ENCODE measurements around the gene CDH19. TPM values are rescaled to one million over a fixed set of nuclear protein-coding genes. Genes with fewer than 3 reads are reported as not detected.

CDH19 gene
- total and polyA plus RNA-seq, 2 donors from 2014 or later, result 0.37 to 0.94 TPM

DNA sequence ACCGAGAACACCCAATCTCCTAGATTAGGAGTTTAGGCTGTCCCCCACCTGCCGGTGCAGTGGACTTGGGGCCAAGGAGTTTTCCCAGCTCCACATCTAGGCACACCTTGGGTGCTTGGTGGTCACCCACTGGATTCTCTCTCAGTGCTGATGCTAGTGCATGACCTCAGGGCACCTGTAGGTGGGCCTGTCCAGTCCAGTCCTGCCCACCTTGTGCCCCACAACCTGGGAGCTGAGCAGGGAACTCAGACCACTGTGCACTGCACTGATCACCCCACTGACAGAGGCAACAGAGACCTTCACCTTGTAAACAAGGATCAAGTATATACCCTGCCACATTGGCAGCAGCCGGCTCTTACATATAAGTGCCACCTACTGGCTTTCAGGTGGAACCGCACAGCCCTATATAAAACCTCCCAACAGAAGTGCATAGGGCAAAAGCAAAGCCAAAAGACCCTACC is 12.7 kb upstream of the CDH19 start:
- Histone ChIP-seq H3K36me3 (ENCODE audit: control insufficient read depth in 2 of 3, insufficient read depth in 3 of 3, low read length in 3 of 3) (no peaks in the 10 kb centered on the region), H3K9me3 (ENCODE audit: control insufficient read depth in 2 of 3, insufficient read depth in 1 of 3, low read length in 3 of 3) (no peaks in the 10 kb centered on the region), H3K27me3 (ENCODE audit: control insufficient read depth, insufficient read depth, low read length) (no peaks in the 10 kb centered on the region), H3K4me1 (ENCODE audit: control insufficient read depth in 2 of 3, insufficient read depth in 2 of 3, low read depth in 1 of 3, low read length in 3 of 3) (no peaks in the 10 kb centered on the region), H3K27ac (ENCODE audit: low read depth in 2 of 2, low read length in 2 of 2) (no peak overlapping the region), H3K4me3 (ENCODE audit: low read length in 3 of 3) (no peak overlapping the region), H3K9ac (ENCODE audit: low read length in 3 of 3) (no peak overlapping the region)
- FAIRE-seq, result no peak
- TF ChIP-seq, protein P1, sequence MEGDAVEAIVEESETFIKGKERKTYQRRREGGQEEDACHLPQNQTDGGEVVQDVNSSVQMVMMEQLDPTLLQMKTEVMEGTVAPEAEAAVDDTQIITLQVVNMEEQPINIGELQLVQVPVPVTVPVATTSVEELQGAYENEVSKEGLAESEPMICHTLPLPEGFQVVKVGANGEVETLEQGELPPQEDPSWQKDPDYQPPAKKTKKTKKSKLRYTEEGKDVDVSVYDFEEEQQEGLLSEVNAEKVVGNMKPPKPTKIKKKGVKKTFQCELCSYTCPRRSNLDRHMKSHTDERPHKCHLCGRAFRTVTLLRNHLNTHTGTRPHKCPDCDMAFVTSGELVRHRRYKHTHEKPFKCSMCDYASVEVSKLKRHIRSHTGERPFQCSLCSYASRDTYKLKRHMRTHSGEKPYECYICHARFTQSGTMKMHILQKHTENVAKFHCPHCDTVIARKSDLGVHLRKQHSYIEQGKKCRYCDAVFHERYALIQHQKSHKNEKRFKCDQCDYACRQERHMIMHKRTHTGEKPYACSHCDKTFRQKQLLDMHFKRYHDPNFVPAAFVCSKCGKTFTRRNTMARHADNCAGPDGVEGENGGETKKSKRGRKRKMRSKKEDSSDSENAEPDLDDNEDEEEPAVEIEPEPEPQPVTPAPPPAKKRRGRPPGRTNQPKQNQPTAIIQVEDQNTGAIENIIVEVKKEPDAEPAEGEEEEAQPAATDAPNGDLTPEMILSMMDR (IDR thresholded peaks at IDR 0.05; ENCODE audit: borderline replicate concordance, extremely low read depth, insufficient read depth), result no peak
- intact Hi-C loops (cut with DNase I), result no loop called here
- peak in 2 of 5 donors; percentile 2 to 28 for DNase-seq

DNA sequence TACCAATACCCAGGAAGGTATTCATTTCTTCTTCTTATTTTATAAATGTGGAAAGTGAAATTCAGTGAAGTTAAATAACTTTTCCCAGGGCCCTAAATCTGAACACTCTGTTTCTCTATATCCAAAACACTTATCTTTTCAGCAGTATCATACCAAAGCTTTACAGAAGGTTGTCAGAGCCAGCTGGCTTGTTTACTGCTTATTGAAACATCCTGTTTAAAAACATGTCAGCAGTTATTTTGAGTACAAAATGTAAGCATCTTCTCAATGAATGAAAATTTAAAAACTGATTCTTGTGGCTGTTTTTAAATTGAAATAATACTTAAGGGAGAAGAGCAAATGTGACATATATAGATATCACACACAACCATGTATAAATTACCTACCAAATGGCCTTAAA is 11.3 kb upstream of the CDH19 start:
- FAIRE-seq (no peak), DNase-seq (peak in 1 of 5 donors; percentile 29)
- Histone ChIP-seq H3K9me3 (ENCODE audit: control insufficient read depth in 2 of 3, insufficient read depth in 1 of 3, low read length in 3 of 3) (peaks cover 0 to 2% (median 0%) of the 10 kb centered on the region in 3 donors), H3K27ac (ENCODE audit: low read depth in 2 of 2, low read length in 2 of 2) (no peak overlapping the region), H3K27me3 (ENCODE audit: control insufficient read depth, insufficient read depth, low read length) (no peaks in the 10 kb centered on the region), H3K4me3 (ENCODE audit: low read length in 3 of 3) (no peak overlapping the region), H3K9ac (ENCODE audit: low read length in 3 of 3) (no peak overlapping the region), H3K36me3 (ENCODE audit: control insufficient read depth in 2 of 3, insufficient read depth in 3 of 3, low read length in 3 of 3) (no peaks in the 10 kb centered on the region), H3K4me1 (ENCODE audit: control insufficient read depth in 2 of 3, insufficient read depth in 2 of 3, low read depth in 1 of 3, low read length in 3 of 3) (no peaks in the 10 kb centered on the region)
- intact Hi-C loops (cut with DNase I), result no loop called here
- TF ChIP-seq, protein P1 (IDR thresholded peaks at IDR 0.05; ENCODE audit: borderline replicate concordance, extremely low read depth, insufficient read depth), result no peak

DNA sequence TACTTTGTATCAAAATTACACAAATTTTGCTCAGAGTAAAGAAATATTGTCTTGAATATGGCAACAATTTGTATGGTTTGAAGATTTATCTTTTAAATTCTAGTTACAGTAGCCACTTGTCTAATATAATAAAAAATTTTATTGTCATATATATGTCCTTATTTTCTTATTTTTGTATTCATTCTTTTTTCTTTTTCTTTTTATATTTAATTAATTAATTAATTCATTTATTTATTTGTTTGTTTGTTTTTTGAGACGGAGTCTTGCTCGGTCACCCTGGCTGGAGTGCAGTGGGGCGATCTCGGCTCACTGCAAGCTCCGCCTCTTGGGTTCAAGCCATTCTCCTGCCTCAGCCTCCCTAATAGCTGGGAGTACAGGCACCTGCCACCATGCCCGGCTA is 3.7 kb upstream of the CDH19 start:
- Histone ChIP-seq H3K9ac (ENCODE audit: low read length in 3 of 3) (no peak overlapping the region), H3K4me1 (ENCODE audit: control insufficient read depth in 2 of 3, insufficient read depth in 2 of 3, low read depth in 1 of 3, low read length in 3 of 3) (no peaks in the 10 kb centered on the region), H3K9me3 (ENCODE audit: control insufficient read depth in 2 of 3, insufficient read depth in 1 of 3, low read length in 3 of 3) (peaks cover 0 to 2% (median 0%) of the 10 kb centered on the region in 3 donors), H3K36me3 (ENCODE audit: control insufficient read depth in 2 of 3, insufficient read depth in 3 of 3, low read length in 3 of 3) (no peaks in the 10 kb centered on the region), H3K4me3 (ENCODE audit: low read length in 3 of 3) (no peak overlapping the region), H3K27me3 (ENCODE audit: control insufficient read depth, insufficient read depth, low read length) (no peaks in the 10 kb centered on the region), H3K27ac (ENCODE audit: low read depth in 2 of 2, low read length in 2 of 2) (no peak overlapping the region)
- TF ChIP-seq, protein P1 (IDR thresholded peaks at IDR 0.05; ENCODE audit: borderline replicate concordance, extremely low read depth, insufficient read depth), result no peak
- DNase-seq (no peak), FAIRE-seq (no peak)
- intact Hi-C loops (cut with DNase I), result no loop called here

DNA sequence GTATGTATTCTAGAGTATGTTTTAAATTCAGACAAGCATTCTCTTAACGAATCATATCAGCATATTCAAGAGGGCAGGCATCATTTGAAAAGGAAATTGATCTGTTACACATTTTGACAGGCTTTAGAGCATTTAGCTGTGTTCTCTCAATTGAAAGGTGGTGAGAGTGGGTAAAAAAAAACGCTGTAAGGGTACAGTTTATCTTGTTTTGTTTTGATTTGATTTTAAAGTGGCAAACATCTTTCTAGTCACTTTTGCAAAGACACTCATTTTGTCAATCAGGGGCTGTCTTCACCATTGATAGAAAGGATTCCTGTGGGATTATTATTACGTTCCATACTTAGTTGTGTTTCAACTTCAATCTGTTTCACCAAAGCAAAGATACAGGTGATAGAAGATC is 2.2 kb downstream of the CDH19 start:
- DNase-seq (no peak), FAIRE-seq (no peak)
- no peak overlapping the region for H3K4me3 ChIP-seq (ENCODE audit: low read length in 3 of 3)

More for the DNA sequence above, 2.2 kb downstream of the CDH19 start:
- intact Hi-C loops (cut with DNase I), result no loop called here
- H3K27me3 ChIP-seq (ENCODE audit: control insufficient read depth, insufficient read depth, low read length), result no peaks in the 10 kb centered on the region
- TF ChIP-seq, protein P1 (IDR thresholded peaks at IDR 0.05; ENCODE audit: borderline replicate concordance, extremely low read depth, insufficient read depth), result no peak
- no peak overlapping the region for H3K9ac ChIP-seq (ENCODE audit: low read length in 3 of 3)
- H3K9me3 ChIP-seq (ENCODE audit: control insufficient read depth in 2 of 3, insufficient read depth in 1 of 3, low read length in 3 of 3), result peaks cover 0 to 6% (median 2%) of the 10 kb centered on the region in 3 donors
- no peaks in the 10 kb centered on the region for H3K4me1 ChIP-seq (ENCODE audit: control insufficient read depth in 2 of 3, insufficient read depth in 2 of 3, low read depth in 1 of 3, low read length in 3 of 3)
- H3K36me3 ChIP-seq (ENCODE audit: control insufficient read depth in 2 of 3, insufficient read depth in 3 of 3, low read length in 3 of 3), result no peaks in the 10 kb centered on the region
- H3K27ac ChIP-seq (ENCODE audit: low read depth in 2 of 2, low read length in 2 of 2), result no peak overlapping the region
